Measurements from ENCODE around the gene AMMECR1.
A peak's percentile ranks its signal among the peaks of the same experiment; 100 is the strongest.

The AMMECR1 gene

DNA sequence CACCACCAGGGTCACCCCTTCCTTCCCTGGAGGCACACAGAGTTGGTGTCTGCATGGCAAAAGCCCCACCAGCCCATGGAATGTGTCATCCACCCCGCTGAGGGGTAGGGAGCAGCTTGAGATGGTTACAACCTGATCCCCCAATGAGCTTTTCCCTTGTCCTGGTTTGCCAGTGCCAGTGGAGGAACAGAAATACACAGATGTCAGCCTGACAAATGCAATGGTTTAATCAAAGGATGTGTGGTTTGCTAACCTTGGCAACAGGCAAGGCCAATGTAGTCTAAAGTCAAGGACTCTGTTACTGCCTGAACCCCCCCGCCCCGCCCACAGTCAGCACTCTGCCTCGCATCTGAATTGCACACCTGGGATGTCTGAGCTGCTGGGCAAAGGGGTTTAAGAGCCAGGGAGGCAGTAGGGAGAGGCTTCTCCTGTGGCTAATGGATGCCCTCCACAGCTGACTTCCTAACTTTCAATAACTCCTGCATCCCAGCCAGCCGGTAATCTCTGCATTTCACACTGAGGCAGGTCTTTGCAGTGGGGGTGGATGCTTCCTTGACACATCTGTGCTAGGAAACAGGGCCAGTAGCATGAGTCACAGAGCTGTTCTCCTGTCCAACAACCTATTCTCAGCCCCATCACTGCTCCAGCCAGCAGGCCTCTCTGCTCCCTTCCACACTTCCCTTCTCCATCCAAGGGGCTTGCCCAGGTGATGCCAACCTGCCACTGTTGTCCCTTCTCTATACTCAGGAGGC, 137.5 kb downstream of the AMMECR1 start:
- in situ Hi-C loops (cut with MboI; ENCODE audit: low pct_unique_long_range_greater_than_20kb, low sequenced_read_pairs, unreplicated experiment) = no loop called here
- DNase-seq (ENCODE audit: low spot score) = no peak
- TF ChIP-seq, protein P1, sequence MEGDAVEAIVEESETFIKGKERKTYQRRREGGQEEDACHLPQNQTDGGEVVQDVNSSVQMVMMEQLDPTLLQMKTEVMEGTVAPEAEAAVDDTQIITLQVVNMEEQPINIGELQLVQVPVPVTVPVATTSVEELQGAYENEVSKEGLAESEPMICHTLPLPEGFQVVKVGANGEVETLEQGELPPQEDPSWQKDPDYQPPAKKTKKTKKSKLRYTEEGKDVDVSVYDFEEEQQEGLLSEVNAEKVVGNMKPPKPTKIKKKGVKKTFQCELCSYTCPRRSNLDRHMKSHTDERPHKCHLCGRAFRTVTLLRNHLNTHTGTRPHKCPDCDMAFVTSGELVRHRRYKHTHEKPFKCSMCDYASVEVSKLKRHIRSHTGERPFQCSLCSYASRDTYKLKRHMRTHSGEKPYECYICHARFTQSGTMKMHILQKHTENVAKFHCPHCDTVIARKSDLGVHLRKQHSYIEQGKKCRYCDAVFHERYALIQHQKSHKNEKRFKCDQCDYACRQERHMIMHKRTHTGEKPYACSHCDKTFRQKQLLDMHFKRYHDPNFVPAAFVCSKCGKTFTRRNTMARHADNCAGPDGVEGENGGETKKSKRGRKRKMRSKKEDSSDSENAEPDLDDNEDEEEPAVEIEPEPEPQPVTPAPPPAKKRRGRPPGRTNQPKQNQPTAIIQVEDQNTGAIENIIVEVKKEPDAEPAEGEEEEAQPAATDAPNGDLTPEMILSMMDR (IDR thresholded peaks at IDR 0.05; ENCODE audit: extremely low read depth, insufficient read depth, missing control alignments) = no peak

DNA sequence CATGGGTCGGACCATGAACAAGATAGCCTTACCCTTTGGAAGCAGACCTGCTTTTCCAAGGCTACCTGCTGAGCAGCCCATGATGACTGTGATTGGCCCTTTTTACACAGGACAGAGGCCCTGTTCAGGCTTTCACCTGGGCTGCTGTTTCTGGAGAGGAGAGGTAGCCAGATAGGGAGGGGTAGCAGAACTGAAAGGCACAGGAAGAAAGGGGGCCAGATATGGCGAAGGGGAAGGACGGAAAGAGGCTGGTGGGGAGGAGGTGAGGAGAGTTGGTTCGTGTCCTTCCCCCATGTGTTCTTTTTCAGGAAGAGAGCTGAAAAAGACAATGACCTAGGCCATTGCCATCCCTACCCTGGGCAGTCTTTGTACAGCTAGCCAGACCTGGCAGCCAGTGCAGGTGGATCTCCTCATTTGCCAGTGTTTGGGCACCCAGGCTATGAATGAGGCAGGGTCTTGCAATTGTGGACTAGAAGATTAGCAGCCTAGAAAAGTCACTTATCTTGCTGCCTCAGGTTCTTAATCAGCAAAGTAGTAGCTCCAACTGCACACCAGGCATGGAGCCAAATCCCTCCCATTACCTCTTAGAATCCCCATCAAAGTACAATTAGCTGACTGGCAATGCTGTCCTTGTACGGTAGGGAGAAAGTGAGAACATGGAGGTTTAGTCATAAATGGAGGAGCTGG, 139.6 kb downstream of the AMMECR1 start:
- in situ Hi-C loops (cut with MboI; ENCODE audit: low pct_unique_long_range_greater_than_20kb, low sequenced_read_pairs, unreplicated experiment) = no loop called here
- no peak for DNase-seq (ENCODE audit: low spot score)
- TF ChIP-seq, protein P1 (IDR thresholded peaks at IDR 0.05; ENCODE audit: extremely low read depth, insufficient read depth, missing control alignments) = no peak

DNA sequence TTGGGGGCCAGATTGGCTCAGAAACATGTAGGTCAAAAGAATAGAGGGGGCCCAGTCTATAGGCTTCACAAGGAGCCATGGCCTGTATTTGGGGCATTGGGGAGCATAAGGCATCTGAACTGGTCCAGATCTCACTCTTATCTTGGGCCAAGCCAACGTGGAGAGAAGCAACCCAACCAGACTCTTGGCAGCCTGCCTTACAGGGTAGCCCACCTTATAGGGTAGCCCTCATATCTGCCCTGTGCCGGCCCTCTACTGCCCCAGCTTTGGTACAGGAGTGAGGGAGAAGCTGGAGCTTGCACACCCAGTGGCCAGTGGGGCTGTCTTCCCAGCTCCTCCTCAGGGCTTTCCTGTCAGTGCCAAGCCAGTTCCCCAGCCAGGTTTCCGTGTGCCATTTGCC, 142.2 kb downstream of the AMMECR1 start:
- TF ChIP-seq, protein P1 (IDR thresholded peaks at IDR 0.05; ENCODE audit: extremely low read depth, insufficient read depth, missing control alignments) = no peak
- DNase-seq (ENCODE audit: low spot score) = no peak
- in situ Hi-C loops (cut with MboI; ENCODE audit: low pct_unique_long_range_greater_than_20kb, low sequenced_read_pairs, unreplicated experiment) = no loop called here

DNA sequence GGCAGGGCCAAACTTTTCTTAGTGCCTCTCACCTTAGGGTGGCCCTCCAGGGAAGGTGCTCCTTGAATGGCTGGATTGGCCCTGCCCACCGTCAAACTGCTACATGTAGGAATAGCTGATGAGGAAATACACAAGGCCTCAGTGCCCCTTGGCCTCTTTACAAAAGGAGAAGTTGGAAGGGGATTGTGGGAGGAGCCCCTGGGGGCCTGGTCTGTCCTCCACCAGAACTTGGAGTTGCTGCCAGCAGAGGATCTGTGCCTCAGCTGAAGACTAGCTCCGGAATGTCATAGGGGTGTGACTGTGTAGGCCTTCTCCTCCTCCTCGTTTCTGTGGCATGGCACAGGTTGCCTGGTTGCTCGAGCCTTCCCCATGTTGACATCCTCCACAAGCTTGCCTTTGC, 142.7 kb downstream of the AMMECR1 start:
- TF ChIP-seq, protein P1 (IDR thresholded peaks at IDR 0.05; ENCODE audit: extremely low read depth, insufficient read depth, missing control alignments) = no peak
- in situ Hi-C loops (cut with MboI; ENCODE audit: low pct_unique_long_range_greater_than_20kb, low sequenced_read_pairs, unreplicated experiment) = no loop called here
- DNase-seq (ENCODE audit: low spot score) = no peak

DNA sequence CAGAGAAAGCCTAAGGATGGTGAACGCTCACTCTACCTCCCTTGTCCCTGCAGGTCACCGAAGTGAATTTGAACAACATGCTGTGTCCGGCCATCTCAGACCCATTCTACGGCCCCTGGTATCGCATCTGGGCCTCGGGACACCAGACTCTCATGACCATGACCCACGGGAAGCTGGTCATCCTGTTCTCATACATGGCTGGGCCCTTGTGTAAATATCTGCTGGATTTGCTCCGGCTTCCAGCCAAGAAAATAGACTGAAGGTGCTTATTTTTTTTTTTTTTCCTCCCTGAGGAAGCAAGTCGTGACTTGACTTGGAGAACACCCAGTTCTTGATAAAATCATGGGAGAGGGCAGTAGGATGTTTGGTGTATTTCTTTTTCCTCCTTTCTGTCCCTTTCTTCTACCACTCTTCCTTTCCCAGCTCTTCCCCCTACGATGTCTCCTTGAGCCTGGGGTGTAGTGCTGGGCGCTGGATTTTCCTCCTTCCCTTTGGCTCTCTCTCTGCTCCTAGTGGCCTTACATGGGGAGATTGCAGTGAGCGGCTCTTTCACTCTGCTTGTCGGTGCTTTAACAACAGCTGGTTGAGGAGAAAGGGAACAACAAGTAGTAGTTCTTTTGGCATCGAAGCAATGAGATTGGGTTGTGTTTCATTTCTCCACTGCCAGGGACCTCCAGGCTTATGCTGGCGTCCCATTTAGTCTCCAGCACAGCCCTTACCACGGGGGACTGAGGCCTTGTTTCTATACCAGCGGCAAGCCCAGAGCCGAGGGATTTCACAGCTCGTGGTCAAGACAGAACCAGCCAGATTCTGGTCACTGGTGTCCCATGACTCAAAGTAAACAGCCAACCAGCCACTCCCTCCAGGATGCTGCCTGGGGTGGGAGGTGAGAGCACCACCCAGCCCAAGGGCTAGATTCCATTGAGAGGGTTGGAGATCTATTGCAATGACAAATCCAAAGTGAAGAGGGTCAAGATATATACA, 144.4 kb downstream of the AMMECR1 start:
- in situ Hi-C loops (cut with MboI; ENCODE audit: low pct_unique_long_range_greater_than_20kb, low sequenced_read_pairs, unreplicated experiment) = no loop called here
- no peak for DNase-seq (ENCODE audit: low spot score)
- TF ChIP-seq, protein P1 (IDR thresholded peaks at IDR 0.05; ENCODE audit: extremely low read depth, insufficient read depth, missing control alignments) = no peak

DNA sequence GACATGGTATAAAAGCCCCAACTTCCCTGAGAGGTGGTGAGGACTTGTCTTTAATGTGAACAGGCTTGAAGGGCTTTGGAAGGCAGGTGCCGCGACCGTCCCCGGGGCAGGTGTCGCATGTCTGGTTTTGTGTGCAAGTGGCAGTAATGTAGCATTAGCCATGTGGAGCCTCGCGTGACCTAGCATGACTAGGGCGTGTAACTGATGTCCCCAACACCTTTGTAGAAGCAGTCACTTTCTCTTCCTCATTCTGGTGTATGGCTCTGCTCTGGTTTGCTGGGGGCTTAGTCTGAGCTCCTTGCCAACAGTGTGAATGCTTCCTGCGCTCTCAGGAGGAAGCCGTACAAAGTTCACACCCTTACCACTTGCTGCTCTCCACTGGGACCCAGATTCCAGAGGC, 145.7 kb downstream of the AMMECR1 start:
- in situ Hi-C loops (cut with MboI; ENCODE audit: low pct_unique_long_range_greater_than_20kb, low sequenced_read_pairs, unreplicated experiment) = no loop called here
- TF ChIP-seq, protein P1 (IDR thresholded peaks at IDR 0.05; ENCODE audit: extremely low read depth, insufficient read depth, missing control alignments) = no peak
- DNase-seq (ENCODE audit: low spot score) = peak; percentile 66

All from GM13977 (cell line).